NCI-H345 (cell line): ENCODE results near the gene NTRK1.

Experiments
- DNase-seq: peaks from one replicate; lab custom pipeline; 2025; lab: John Stamatoyannopoulos, UW

Gene NTRK1

DNA sequence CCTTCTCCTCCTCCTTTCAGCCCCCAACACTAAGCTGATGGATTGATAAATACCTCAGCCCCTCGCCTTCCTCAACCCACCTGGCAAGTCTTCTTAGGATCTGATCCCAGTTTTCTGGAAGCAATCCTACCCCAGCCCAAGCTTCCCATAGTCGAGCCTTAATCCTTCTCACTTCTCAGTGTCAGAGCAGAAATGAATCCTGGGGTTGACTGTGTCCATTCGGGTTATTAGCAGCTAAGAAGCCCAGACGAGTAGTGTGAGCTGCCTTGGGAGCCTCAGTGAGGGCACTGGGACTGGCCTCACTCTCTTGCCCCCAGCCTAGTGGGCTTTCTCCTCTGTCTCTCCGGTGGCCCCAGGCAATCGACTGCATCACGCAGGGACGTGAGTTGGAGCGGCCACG, 20.4 kb downstream of the NTRK1 start:
- no peak for DNase-seq

GRCh38 chr1:156881663-156882062, 21.0 kb downstream of the NTRK1 start:
- DNase-seq, result no peak

GRCh38 chr1:156882543-156882942, 21.9 kb downstream of the NTRK1 start:
- DNase-seq, result no peak

GRCh38 chr1:156883919-156884318, 23.3 kb downstream of the NTRK1 start:
- DNase-seq, result no peak

GRCh38 chr1:156884560-156885184, 24.0 kb downstream of the NTRK1 start:
- no peak for DNase-seq

DNA sequence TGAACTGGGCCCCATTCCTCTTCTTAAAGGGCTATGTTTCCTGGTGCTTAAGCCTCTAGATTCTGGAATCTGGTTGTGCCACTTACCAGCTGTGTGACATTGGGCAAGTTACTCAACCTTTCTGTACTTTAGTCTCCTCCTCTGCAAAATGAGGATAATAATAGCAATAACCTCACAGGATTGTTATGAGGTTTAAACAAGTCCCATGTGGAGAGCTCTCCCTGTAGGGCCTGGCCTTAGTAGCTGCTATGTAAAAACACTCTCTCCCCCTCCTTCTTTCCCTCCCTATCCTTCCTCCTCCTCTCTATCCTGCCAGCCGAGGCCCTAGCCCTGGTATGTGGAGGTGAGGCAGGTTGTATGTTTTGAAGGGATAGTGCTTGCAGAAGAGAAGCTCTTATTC, 24.6 kb downstream of the NTRK1 start:
- DNase-seq, result no peak

GRCh38 chr1:156885880-156886355, 25.3 kb downstream of the NTRK1 start:
- DNase-seq, result no peak

DNA sequence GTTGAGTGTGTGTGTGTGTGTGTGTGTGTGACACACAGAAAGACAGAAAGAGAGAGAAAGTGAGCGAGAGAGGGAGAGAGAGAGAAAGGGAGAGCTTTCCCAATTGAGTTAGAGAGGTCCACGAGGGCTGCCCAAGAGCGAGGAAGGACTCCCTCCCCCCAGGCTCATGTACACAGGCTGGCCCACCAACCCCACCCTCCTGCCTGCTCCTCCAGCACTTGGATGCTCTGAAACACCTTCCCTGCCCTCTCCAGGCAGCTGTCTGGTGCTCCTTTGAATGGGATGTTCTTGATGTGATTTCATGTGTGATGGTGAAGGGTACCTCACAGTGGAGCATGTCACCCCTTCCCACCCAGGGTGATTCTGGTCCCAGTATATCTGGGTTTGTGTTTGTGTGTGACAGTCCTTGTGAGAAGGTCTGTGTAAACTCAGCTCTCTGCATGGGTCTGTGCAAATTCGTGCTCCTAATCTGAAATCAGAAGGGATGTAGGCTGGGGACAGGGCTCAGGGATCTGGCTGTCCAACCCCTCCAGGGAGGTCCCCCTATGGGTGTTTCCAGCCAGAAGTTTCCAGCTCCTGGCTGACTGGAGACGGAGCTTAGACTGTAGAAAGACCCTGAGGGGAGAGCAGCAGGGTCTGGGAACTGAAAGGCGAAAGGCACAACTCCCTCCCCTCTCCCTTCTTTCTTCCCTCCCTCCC, 26.1 kb downstream of the NTRK1 start:
- no peak for DNase-seq

GRCh38 chr1:156887317-156887716, 26.7 kb downstream of the NTRK1 start:
- DNase-seq, result no peak

DNA sequence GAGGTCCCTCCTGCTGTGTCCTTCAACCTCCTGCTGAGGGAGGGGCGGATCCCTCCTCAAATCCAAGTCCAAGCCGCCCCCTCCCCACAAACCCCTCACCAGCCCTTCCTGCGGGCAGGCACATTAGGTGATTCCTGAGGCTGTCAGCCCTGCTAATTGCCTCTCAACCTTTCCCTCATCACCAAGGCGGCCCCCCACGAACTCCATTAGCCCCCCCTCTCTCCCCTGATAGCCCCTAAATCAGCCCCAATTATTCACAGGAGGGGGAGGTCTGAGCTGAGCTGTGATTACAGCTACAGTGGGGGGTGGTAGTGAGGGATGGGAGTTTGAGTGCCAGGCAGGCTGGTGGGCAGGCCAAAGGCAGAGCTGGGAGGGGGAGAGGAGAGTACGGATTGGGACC, 27.1 kb downstream of the NTRK1 start:
- no peak for DNase-seq

DNA sequence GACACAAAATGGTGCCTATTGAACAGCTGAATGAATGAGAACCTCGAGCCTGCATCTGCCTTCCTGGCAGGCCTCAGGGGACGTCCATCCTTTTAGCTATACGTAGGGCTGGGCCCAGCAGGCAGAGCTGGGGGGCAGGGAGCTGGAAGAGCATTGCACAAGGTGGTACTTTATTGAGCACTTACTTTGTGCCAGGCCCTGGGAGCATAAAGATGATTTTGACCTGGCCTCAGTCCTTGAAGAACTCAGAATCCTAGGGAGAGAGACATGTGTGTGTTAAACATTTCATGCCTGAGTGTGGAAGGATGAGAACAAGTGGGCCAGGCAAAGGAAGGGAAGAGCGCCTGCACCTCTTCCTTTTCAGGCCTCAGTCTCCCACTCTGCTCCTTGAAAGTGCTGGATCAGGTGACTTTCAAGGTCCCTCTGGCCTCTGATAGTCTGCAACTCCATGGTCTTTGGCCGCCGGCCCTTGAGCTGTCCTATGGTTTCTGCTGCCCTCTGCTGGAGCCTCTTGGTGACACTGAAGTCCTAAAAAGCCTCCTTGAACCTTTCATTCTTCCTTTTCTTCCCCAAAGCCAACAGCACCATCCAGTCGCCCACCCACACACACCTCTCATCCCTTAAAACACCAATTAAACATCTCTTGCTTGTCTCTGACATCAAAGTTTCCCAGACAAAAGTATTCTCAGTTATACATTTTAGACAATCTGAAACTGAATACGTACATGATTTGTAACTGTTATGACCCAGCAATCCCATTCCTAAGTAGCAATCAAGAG, 29.3 kb downstream of the NTRK1 start:
- peak; percentile 46 for DNase-seq

DNA sequence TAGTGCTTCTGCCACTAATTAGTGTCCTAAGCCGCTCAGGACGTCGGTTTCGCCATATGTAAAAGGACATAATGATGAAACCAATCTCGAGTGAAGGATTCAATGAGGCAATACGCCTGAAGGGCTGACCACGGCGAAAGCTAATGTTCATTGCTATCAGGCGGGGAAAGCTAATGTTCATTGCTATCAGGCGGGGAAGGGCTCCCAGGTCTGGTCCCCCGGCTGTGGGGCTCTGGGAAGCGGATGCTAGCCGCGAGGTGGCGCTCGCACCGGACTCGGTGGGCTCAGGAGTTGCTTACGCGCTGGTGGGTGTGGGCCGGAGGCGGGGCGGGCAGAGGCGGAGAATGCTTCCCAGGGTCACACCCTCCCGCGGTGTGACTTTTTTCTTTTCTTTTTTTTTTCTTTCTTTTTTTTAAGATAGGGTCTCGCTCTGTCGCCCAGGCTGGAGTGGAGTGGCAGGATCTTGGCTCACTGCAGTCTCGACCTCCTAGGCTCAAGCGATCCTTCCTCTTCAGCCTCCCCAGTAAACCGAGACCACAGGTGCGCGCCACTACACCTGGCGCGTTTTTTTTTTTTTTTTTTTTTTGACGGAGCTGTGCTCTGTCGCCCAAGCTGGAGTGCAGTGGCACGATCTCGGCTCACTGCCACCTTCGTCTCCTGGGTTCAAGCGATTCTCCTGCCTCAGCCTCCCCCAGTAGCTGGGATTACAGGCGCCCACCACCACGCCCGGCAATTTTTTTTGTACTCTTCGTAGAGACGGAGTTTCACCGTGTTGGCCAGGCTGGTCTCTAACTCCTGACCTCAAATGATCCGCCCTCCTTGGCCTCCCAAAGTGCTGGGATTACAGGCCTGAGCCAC, 31.8 kb downstream of the NTRK1 start:
- DNase-seq, result peak; percentile 84

DNA sequence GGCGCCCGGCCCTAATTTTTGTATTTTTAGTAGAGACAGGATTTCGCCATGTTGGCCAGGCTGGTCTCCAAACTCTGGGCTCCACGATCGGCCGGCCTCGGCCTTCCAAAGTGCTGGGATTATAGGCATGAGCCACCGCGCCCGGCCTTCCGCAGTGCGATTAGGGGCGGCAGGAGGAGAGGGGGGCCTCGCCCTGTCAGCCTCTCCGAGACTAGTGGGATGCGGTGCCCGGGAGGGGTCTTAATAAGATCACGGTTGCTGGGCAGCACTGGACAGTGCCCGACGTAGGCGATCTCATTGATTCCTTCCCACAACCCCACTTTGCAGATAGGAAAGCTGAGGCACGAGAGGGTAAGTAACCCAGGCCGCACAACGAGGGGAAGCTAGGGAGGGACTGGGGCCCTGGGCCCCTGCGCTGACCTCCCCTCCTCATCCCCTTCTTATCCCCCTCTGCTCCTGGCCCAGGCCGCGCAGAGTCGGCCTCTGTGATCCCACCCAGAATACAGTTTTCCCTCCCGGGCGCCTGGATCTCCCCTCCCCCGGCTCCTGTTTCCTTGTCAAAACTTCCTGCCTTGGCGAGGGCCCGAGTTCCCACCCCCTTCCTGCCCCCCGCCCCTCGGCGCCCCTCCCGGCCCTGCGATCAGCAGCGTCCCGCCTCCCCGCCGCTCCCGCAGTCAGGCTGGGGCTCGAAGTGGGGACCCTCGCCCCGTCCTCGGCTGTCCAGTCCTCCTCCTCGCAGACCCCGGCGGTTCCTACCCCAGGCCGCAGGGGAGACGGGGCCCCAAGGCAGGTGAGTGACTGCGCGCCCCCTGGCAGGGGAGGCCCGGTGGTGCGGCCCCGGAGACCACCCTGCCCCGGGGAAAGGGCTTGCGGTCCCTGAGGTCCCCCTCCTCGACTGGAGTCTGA, 32.6 kb downstream of the NTRK1 start, which contains the start of gene PEAR1:
Gene PEAR1 (plus strand): TSS at position 671 of the 906 bp plus-strand sequence. CDS start 10,209 bp downstream, outside the sequence.
- DNase-seq, result no peak

DNA sequence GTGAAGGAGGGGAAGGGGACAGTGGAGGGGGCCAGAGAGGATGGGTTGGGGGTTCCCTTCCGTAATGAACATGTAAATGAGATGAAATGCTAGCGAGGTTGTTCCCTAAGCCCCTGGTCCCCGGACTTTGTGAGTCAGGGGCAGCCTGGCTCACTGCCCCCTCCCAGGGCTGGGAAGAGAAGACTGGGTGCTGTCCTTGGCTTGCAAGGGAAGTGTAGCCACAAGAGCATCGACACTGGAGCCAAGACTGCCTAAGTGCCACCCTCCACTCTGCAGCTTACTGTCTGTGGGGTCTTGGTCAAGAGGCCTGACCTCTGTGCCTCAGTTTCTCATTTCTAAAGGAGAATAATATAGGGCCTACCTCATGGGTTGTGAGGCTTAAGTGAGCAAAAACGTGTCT, 33.3 kb downstream of the NTRK1 start:
- DNase-seq, result no peak

DNA sequence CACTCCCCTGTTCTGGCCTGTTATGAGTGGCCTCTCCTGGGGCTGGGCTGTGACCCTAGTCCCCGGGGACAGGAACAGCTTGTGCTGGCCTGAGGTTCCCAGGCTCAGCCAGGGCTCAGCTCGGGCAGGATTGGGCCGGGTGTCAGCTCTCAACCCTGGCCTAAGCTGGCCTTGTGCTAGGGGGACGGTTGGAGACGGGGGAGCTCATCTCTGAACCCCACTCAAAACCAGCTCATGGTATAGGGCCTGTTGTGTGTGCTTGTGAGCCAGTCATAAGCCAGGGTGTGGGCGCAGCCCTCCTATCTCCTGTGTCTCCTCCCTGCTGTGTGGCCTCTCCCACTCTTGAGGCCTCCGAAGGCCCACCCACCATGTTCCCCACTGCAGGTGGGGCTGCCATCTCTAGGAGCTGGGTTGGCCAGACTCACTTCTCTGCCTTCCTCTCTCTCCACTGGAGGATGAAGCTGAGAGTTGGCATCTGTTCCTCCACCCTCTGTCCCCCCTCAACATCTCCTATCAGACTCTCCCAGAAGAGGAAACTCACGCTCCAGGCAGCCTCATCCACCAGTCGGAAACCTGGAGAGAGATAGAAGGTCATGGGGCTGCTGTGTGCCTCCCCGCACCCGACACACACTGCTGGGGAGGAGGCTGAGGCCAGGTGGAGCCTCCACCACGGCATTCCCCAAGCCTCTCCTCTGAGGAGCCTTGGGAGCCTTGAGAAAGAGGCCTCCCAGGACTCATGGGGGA, 34.2 kb downstream of the NTRK1 start:
- DNase-seq, result no peak

GRCh38 chr1:156895455-156895812, 34.8 kb downstream of the NTRK1 start:
- no peak for DNase-seq

DNA sequence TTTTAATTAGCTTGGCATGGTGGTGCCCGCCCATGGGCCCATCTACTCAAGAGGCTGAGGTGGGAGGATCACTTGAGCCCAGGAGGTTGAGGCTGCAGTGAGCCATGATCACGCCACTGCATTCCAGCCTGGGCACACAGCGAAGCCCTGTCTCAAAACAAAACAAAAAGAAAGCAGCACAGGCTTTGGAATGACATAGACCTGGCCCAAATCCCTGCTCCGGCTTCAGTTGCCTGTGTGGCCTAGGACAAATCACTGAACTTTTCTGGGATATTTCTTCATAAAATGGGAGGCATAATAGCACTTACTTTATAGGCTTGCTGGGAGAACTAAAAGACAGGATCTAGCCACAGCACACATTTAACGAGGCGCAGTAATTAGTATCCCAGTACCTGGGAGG, 35.3 kb downstream of the NTRK1 start:
- no peak for DNase-seq

- DNase-seq, result no peak
These were observed 35.9 kb downstream of the NTRK1 start for GRCh38 chr1:156896490-156897033.

DNA sequence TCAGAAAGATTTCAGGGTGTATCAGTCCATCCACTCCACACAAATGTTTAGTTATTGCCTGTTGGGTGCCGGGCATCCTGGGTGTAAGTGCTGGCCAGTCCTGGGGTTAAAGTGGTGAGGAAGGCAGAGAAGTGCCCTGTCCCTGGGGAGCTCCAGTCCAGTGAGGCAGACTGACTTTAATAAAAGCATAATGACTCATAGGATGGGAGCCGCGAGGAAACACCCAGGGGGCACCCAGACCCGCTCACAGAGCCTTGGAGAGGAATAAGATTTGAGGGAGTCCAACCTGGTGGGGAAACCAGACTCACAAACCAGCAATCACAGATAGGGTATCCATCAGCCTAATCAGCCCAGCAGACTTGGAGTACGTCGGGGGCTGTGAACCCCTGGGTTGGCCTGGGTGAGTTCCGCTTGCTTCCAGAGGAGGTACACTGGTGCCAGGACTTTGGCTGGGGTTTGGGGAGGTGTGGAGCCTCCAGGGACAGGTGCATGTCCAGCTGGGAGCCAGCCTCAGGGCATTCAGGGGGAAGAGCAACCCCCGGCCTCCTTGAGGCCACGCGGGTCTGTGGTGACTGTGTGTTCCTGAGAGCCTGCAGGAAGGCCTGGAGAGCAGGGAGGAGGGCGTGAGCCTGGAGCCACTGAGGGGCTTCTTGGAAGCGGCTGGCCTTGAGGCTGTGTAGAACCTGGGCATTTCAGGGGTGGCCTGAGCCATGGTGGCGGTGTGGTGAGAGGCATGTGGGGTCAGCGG, 36.6 kb downstream of the NTRK1 start:
- DNase-seq, result no peak
